Cardiac septum (tissue), 1 donor: ENCODE data around the gene BTG4. TPM values are rescaled to one million over a fixed set of nuclear protein-coding genes. Genes with fewer than 3 reads are reported as not detected.

Source experiments
- DNase-seq: peaks from one replicate; pipeline ENCODE4 v3.0.0-alpha.2; 2020; ENCODE audit warnings: low spot score
- intact Hi-C: fragments of 100-400 bp; cut with DNase I; formaldehyde crosslinking; loops from one replicate; pipeline ENCODE4 v1.14.0; 2022
- microRNA-seq: library from miRNA; unstranded; fragments of <30 nt; microRNA quantifications from one replicate; pipeline ENCODE4 v1.2.0, GENCODE V29; 2020
- total RNA-seq: library from RNA; stranded (reverse); fragmentation: NEBNext Ultra II Directional; extraction: Animal tissue kit (Norgen Biotek cat#: 25700); gene quantifications from one replicate; pipeline ENCODE4 v1.2.1, GENCODE V29; 2021
- donor health status: DM: no; HTN: no; CAD: no.

Gene BTG4
- total RNA-seq, 1 donor from 2014 or later, result not detected

DNA sequence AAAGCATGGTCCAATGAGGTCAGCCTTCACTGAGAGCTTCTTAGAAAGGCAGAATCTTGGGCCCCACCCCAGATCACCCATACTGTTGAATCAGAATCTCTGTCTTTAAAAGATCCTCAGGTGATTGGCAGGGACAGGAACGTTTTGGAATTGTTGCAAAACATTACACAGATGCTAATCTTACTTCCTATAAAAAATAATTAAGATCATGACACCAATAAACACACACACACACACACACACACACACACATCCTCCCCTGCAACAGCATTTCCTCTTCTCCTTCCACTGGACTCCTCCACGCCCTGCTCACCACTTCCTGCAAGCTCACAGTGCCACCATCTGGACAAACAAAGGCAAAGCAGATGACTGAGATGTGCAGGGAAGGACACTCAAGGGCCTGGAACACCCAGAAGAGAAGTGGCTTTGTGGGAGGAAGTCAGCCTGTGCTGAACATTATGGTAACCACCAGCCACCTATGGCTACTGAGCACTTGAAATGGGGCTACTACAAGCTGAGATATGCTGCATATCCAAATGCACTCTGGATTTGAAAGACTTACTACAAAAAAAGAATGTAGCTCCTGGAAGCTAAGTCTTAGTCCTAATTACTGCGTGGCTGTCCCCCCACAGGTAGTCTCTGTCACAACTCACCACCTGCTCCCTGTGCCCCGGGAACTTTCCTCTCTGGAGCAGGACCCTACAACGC, 65.6 kb downstream of the BTG4 start:
- intact Hi-C loops, result loop anchor here (2.0 kb wide), 1 partner anchor 162 kb away; no protein-coding TSS in a partner anchor
- peak; percentile 87 for DNase-seq

DNA sequence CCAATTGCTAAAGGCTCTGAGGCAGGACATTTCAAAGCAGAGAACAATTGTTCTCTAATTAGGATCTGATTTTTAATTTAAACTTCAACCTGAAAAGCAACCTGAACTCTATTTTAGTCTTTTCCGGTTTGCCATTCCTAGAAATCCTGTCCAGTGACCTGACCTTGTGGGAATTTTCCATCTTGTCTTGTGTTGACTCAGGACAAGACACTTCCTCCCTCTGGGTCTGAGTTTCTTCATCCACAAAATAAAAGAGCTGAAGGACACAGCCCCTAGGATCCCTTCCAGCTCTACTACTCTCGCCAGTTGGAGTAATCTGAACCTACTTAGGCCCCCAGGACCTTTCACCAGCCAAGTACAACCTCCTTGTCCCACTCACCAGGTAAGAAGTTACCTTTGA, 66.6 kb downstream of the BTG4 start:
- intact Hi-C loops, result no loop called here
- no peak for DNase-seq

Small RNA genes within 50 kb of the gene (microRNA-seq; reads per million reads assigned to microRNA genes)
- gene MIR34B (2.2 reads per million), gene MIR34C (21.8 reads per million, percentile 37 among the genes with 10 or more reads in this experiment)

Other genes with a start within 250 kb of the BTG4 start
- not detected for gene POU2AF3, start 213.8 kb downstream of the BTG4 start, total RNA-seq
- 0.13 TPM for gene POU2AF1, start 133.1 kb downstream of the BTG4 start, total RNA-seq
- not detected for gene HOATZ, start 2.4 kb upstream of the BTG4 start, total RNA-seq
- 4.5 TPM for gene LAYN, start 28.3 kb upstream of the BTG4 start, total RNA-seq
- gene SIK2, start 90.1 kb upstream of the BTG4 start, total RNA-seq, result 27.3 TPM